Fibroblast of lung (primary cell): Measurements from ENCODE around the gene TMX2.

Source experiments
- EZH2 ChIP-seq: IDR thresholded peaks from 2 replicates; pipeline ENCODE4 v1.5.1; 2012; ENCODE audit warnings: low read length, control low read depth, mild to moderate bottlenecking; ENCODE audit errors: missing control alignments
- TF ChIP-seq, protein P1 (sequence below), 2 donors: IDR thresholded peaks in 1 of 2; conservative IDR thresholded peaks in 1 of 2; 1 replicate in 1 of 2; 2 replicates in 1 of 2; pipeline ENCODE4 v1.5.1; 2011 to 2012; ENCODE audit warnings: low read length in 2 of 2, control low read depth in 1 of 2, inconsistent platforms in 1 of 2, low read depth in 1 of 2, mild to moderate bottlenecking in 1 of 2

DNA sequence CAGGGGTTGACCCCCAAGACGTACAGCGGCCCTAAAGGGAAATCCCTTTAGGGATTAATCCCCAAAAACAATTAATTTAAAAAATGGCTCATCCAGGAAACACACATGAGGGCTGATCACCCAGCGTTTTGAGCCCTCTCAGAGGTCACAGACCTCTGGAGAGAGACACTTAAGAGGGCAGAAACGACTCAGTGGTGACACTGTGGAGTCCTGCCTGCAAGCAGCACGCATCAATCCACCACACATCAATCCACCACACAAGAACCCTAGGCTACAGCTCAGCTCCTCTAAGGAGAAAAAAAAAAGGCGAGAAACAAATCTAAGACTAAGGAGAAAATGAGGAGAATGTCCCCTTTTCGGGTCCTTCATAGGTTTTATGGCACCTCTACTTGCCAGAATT, 16.4 kb downstream of the TMX2 start:
- TF ChIP-seq, protein P1, sequence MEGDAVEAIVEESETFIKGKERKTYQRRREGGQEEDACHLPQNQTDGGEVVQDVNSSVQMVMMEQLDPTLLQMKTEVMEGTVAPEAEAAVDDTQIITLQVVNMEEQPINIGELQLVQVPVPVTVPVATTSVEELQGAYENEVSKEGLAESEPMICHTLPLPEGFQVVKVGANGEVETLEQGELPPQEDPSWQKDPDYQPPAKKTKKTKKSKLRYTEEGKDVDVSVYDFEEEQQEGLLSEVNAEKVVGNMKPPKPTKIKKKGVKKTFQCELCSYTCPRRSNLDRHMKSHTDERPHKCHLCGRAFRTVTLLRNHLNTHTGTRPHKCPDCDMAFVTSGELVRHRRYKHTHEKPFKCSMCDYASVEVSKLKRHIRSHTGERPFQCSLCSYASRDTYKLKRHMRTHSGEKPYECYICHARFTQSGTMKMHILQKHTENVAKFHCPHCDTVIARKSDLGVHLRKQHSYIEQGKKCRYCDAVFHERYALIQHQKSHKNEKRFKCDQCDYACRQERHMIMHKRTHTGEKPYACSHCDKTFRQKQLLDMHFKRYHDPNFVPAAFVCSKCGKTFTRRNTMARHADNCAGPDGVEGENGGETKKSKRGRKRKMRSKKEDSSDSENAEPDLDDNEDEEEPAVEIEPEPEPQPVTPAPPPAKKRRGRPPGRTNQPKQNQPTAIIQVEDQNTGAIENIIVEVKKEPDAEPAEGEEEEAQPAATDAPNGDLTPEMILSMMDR (conservative IDR thresholded peaks at IDR 0.05 in 1 of 2, IDR thresholded peaks at IDR 0.05 in 1 of 2; ENCODE audit: low read depth in 1 of 2, low read length in 2 of 2), result no peak
- TF ChIP-seq EZH2, result no peak
